Spinal cord (tissue), 10 donors: ENCODE results near the gene C2. TPM values are rescaled to one million over a fixed set of nuclear protein-coding genes. Genes with fewer than 3 reads are reported as not detected.

Source experiments
- DNase-seq, 6 donors: peaks; one replicate each; pipeline versions ENCODE4 v3.0.0 to v3.0.0-alpha.2; 2013 to 2015; ENCODE audit warnings: low spot score in 6 of 6, low read depth in 4 of 6
- H3K27ac ChIP-seq: one replicate; pipeline ENCODE4 v1.5.1; 2013; ENCODE audit warnings: low read depth, low read length, control low read depth
- H3K27me3 ChIP-seq: one replicate; pipeline ENCODE4 v1.6.1; 2013; ENCODE audit warnings: low read length; ENCODE audit not compliant: control insufficient read depth, insufficient read depth
- H3K36me3 ChIP-seq: one replicate; pipeline ENCODE4 v1.6.1; 2013; ENCODE audit warnings: low read length; ENCODE audit not compliant: control insufficient read depth, insufficient read depth
- H3K4me1 ChIP-seq: one replicate; pipeline ENCODE4 v1.6.1; 2013; ENCODE audit warnings: low read length; ENCODE audit not compliant: control insufficient read depth, insufficient read depth
- H3K4me3 ChIP-seq: one replicate; pipeline ENCODE4 v1.5.1; 2013; ENCODE audit warnings: low read depth, low read length, control low read depth
- H3K9me3 ChIP-seq: one replicate; pipeline ENCODE4 v1.6.1; 2013; ENCODE audit warnings: low read length; ENCODE audit not compliant: control insufficient read depth, insufficient read depth
- WGBS: methylation state at CpG from one replicate; pipeline ENCODE4 v1.1.5; 2013; ENCODE audit warnings: missing lambda C conversion rate; ENCODE audit not compliant: insufficient coverage; 5-methylcytosine and 5-hydroxymethylcytosine counted together
- polyA plus RNA-seq, 2 donors: library from polyadenylated mRNA; unstranded; fragments of 120-200 nt; gene quantifications; one replicate each; pipeline ENCODE4 v1.2.1, GENCODE V29; 2013; ENCODE audit not compliant: insufficient read length in 2 of 2
- total RNA-seq, 2 donors: library from RNA; depleted of rRNA in 1 of 2; stranded (reverse); fragments of 120-200 nt in 1 of 2; fragments of >200 nt in 1 of 2; gene quantifications; one replicate each; pipeline versions ENCODE4 v1.2.3 to v1.2.4, GENCODE V29; 2013 to 2014
- donor health status: healthy.

The C2 gene
- total and polyA plus RNA-seq, 4 donors: 8.4 to 23.1 (median 12.8) TPM

- Histone ChIP-seq H3K27ac (no peak overlapping the region), H3K4me1 (peaks cover 12% of the 10 kb centered on the region), H3K9me3 (no peaks in the 10 kb centered on the region), H3K27me3 (no peaks in the 10 kb centered on the region), H3K4me3 (no peak overlapping the region), H3K36me3 (peaks cover 86% of the 10 kb centered on the region)
- WGBS: 98% methylated on average over 17 of the region's 19 CpGs
- no peak for DNase-seq
These were observed 36.4 kb downstream of the C2 start for GRCh38 chr6:31963921-31964320.

- peaks cover 95% of the 10 kb centered on the region for H3K36me3 ChIP-seq
- no peak for DNase-seq
- H3K4me1 ChIP-seq: peaks cover 12% of the 10 kb centered on the region
- no peaks in the 10 kb centered on the region for H3K9me3 ChIP-seq
- no peaks in the 10 kb centered on the region for H3K27me3 ChIP-seq
- H3K27ac ChIP-seq: no peak overlapping the region
- 93% methylated on average over 13 of the region's 13 CpGs for WGBS
- H3K4me3 ChIP-seq: no peak overlapping the region
These were observed 38.2 kb downstream of the C2 start for GRCh38 chr6:31965700-31966099.

GRCh38 chr6:31966506-31966905 is 39.0 kb downstream of the C2 start:
- Histone ChIP-seq H3K9me3 (no peaks in the 10 kb centered on the region), H3K4me1 (peaks cover 20% of the 10 kb centered on the region), H3K27me3 (no peaks in the 10 kb centered on the region), H3K27ac (no peak overlapping the region), H3K4me3 (no peak overlapping the region), H3K36me3 (peaks cover 92% of the 10 kb centered on the region)
- 95% methylated on average over 7 of the region's 7 CpGs for WGBS
- no peak for DNase-seq

GRCh38 chr6:31966997-31967925 is 39.7 kb downstream of the C2 start:
- no peak overlapping the region for H3K27ac ChIP-seq
- WGBS: 90% methylated on average over 6 of the region's 10 CpGs
- H3K9me3 ChIP-seq: no peaks in the 10 kb centered on the region
- peaks cover 23% of the 10 kb centered on the region for H3K4me1 ChIP-seq
- no peak for DNase-seq
- no peak overlapping the region for H3K4me3 ChIP-seq
- peaks cover 84% of the 10 kb centered on the region for H3K36me3 ChIP-seq
- no peaks in the 10 kb centered on the region for H3K27me3 ChIP-seq

- peaks cover 28% of the 10 kb centered on the region for H3K4me1 ChIP-seq
- no peak overlapping the region for H3K4me3 ChIP-seq
- H3K27ac ChIP-seq: no peak overlapping the region
- no peak for DNase-seq
- H3K36me3 ChIP-seq: peaks cover 78% of the 10 kb centered on the region
- H3K9me3 ChIP-seq: no peaks in the 10 kb centered on the region
- WGBS: 95% methylated on average over 3 of the region's 3 CpGs
- no peaks in the 10 kb centered on the region for H3K27me3 ChIP-seq
These were observed 40.4 kb downstream of the C2 start for GRCh38 chr6:31967926-31968320.

GRCh38 chr6:31968326-31968725 is 40.8 kb downstream of the C2 start:
- Histone ChIP-seq H3K4me1 (peaks cover 30% of the 10 kb centered on the region), H3K27ac (no peak overlapping the region), H3K4me3 (no peak overlapping the region), H3K36me3 (peaks cover 74% of the 10 kb centered on the region), H3K27me3 (no peaks in the 10 kb centered on the region), H3K9me3 (no peaks in the 10 kb centered on the region)
- WGBS: 90% methylated on average over 9 of the region's 11 CpGs
- no peak for DNase-seq

GRCh38 chr6:31968791-31969711 is 41.5 kb downstream of the C2 start:
- peaks cover 30% of the 10 kb centered on the region for H3K4me1 ChIP-seq
- 86% methylated on average over 14 of the region's 23 CpGs for WGBS
- no peak overlapping the region for H3K4me3 ChIP-seq
- peaks cover 69% of the 10 kb centered on the region for H3K36me3 ChIP-seq
- no peak for DNase-seq
- no peaks in the 10 kb centered on the region for H3K9me3 ChIP-seq
- no peak overlapping the region for H3K27ac ChIP-seq
- H3K27me3 ChIP-seq: no peaks in the 10 kb centered on the region

GRCh38 chr6:31969712-31970603 is 42.4 kb downstream of the C2 start:
- 87% methylated on average over 10 of the region's 17 CpGs for WGBS
- H3K4me3 ChIP-seq: no peak overlapping the region

More at GRCh38 chr6:31969712-31970603, 42.4 kb downstream of the C2 start:
- Histone ChIP-seq H3K36me3 (peaks cover 65% of the 10 kb centered on the region), H3K27me3 (no peaks in the 10 kb centered on the region), H3K27ac (no peak overlapping the region), H3K9me3 (no peaks in the 10 kb centered on the region), H3K4me1 (peaks cover 30% of the 10 kb centered on the region)
- no peak for DNase-seq
